Fibroblast of skin of left quadriceps (primary cell): Measurements from ENCODE around the gene SDF2.
"Not testable (repeated sequence)": the region's sequence is repeated elsewhere in the genome, so short reads cannot be mapped to it uniquely, and the experiment has no call there.

Experiments used
- DNase-seq, 2 experiments: peaks; one replicate each; pipeline ENCODE4 v3.0.0-alpha.2; 2013; ENCODE audit warnings: low read depth in 2 of 2

SDF2 gene

GRCh38 chr17:28634206-28634865 lies 27.4 kb downstream of the SDF2 start:
- no peak for DNase-seq

- DNase-seq = no peak
These were observed 34.9 kb downstream of the SDF2 start for GRCh38 chr17:28626818-28627217.

- no peak for DNase-seq
These were observed 37.6 kb downstream of the SDF2 start for GRCh38 chr17:28624148-28624547.

- no peak for DNase-seq
These were observed 38.0 kb downstream of the SDF2 start for GRCh38 chr17:28623696-28624095.

- no peak for DNase-seq
These were observed 39.5 kb downstream of the SDF2 start for GRCh38 chr17:28622186-28622585.

DNA sequence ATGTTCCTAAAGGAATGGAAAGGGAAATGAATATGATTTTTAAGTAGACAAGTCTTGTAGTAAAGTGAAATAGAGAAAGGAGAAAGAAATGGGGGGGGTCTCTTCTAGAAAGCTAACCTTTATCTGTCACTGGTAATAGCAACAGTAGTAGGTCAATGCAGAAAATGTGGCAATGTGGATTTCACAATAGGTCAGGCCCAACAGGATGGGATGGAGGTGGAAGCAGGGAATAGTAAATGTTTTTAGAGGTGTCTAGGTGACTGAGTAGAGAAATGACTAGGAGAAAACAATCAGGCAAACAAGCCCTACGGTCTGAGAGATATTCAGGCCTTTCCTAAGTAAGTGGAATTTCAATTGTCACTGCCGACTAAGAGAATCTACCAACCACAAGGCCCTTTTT lies 41.7 kb downstream of the SDF2 start:
- DNase-seq = no peak

DNA sequence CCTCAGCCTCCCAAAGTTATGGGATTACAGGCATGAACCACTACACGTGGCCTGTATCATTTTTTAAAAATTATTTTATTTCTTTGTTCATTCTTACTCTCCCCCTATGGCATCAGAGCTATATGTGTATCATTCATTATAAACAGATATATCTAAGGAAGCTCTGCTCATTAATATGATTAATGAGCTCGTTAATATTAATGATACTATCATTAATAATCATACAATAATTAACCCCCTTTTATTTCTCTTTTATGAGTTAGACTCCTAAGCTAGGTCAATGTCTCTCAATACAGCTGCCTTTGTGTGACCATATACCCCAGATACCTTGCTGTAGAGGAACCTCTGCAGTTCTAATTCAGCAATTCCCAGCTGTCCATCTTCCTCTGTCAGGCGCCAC lies 43.2 kb downstream of the SDF2 start:
- no peak for DNase-seq

- no peak for DNase-seq
These were observed 45.4 kb downstream of the SDF2 start for GRCh38 chr17:28616281-28616680.

- no peak for DNase-seq
These were observed 46.3 kb downstream of the SDF2 start for GRCh38 chr17:28615260-28615940.

GRCh38 chr17:28613931-28614381 lies 47.8 kb downstream of the SDF2 start, which contains the start of gene RSKR:
RSKR (minus strand) TSS chr17:28614185; CDS start chr17:28614161, 24 bp downstream.
- DNase-seq = no peak

- DNase-seq = peak in 1 of 2 experiments; percentile 4
These were observed 48.5 kb downstream of the SDF2 start for GRCh38 chr17:28612936-28613872.

- DNase-seq = no peak
These were observed 49.2 kb downstream of the SDF2 start for GRCh38 chr17:28612531-28612930.

- no peak for DNase-seq
These were observed 51.3 kb downstream of the SDF2 start for GRCh38 chr17:28610376-28610775.

GRCh38 chr17:28604031-28604430 lies 57.7 kb downstream of the SDF2 start:
- not testable (repeated sequence) for DNase-seq

- peak; percentile 61 to 62 for DNase-seq
These were observed 62.2 kb downstream of the SDF2 start for GRCh38 chr17:28599311-28600184.

DNA sequence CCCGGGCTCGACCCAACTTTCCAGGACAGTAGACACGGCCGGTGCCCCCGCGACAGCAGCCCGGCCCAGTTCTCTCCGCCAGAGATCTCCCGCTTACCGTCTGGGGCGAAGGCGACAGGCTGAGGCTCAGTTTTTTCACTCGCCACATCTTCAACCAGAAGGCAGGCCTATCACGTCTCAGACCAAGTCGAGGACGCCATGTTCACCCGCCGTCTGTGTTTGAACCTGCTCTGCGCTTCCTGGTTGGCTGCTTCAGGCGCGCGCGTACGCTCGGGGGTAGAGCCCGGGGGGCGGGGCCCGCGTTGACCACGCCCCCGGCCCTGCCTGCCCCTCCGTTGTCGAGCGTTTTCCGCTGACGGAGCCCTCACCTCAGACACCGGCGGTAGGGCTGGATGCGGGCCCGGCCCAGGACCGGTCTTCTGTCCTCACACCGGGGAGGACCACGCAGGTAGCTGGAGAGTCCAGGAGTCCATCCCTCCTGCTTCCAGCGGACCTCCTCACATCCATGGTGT lies 62.9 kb downstream of the SDF2 start, which contains the start of gene SPAG5:
Gene SPAG5, minus strand, starts transcription at position 227 of the 512 bp plus-strand sequence. Its CDS starts 79 bp downstream, at position 148.
- DNase-seq = peak; percentile 73 to 77

GRCh38 chr17:28598389-28598788 lies 63.3 kb downstream of the SDF2 start:
- DNase-seq = no peak
